ENCODE data around the gene PER1.
A peak's percentile ranks its signal among the peaks of the same experiment; 100 is the strongest.
"Not testable (repeated sequence)": the region's sequence is repeated elsewhere in the genome, so short reads cannot be mapped to it uniquely, and the experiment has no call there.

The PER1 gene

DNA sequence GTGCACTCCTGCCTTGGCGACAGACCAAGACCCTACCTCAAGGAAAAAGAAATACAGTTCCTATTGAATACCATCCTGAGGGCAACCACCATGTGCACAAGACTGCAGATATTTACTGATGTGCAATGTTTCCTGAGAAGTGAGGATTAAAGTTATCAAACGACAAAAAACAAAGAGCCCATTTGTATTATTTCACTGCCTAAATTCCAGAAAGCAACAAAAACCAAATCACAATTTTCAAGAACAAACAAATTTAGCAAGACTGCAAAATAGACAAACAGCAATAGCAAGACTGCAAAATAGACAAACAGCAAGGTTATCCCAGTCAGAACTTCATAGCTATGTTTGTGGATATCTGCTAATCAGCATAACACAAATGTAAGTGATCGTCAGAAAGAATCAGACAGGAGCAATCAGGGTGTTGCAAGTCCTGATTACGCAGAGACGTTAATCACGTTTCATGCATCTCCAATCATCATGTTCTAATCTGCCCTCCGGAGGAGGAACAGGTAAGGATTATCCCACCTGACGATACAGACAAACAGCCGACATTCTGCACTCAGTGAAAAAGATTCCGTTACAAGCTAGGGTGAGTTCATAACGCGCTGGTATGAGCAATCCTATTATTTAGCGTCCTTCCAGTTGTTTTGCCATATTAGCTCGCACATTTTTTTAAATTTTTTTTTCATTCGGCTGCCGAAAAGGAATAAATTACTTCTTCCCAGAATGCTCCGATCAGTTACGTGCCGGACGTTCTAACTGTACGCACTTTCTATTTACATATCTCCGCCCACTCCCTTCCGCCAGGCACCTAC is 21.1 kb upstream of the PER1 start:
- no peak for DNase-seq (ENCODE audit: extremely low spot score, insufficient read length, low read depth)
- peak; percentile 82 for FAIRE-seq

DNA sequence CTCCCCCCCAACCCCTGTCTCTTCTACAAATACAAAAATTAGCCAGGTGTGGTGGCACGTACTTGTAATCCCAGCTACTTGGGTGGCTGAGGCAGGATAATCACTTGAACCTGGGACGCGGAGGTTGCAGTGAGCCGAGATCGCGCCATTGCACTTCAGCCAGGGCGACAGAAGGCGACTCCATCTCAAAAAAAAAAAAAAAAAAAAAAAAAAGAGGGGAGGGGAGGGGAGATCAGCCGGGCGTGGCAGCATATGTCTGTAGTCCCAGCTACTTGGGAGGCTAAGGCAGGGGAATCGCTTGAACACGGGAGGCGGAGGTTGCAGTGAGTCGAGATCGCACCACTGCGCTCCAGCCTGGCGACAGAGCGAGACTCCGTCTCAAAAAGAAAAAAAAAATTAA is 18.0 kb upstream of the PER1 start:
- not testable (repeated sequence) for DNase-seq (ENCODE audit: extremely low spot score, insufficient read length, low read depth); FAIRE-seq

- DNase-seq (ENCODE audit: extremely low spot score, insufficient read length, low read depth) = no peak
- no peak for FAIRE-seq
Measured at GRCh38 chr17:8167526-8167925, 15.3 kb upstream of the PER1 start.

GRCh38 chr17:8166731-8167130 is 14.5 kb upstream of the PER1 start:
- FAIRE-seq (no peak), DNase-seq (ENCODE audit: extremely low spot score, insufficient read length, low read depth) (no peak)

- no peak for DNase-seq (ENCODE audit: extremely low spot score, insufficient read length, low read depth)
- no peak for FAIRE-seq
Measured at GRCh38 chr17:8164815-8165131, 12.6 kb upstream of the PER1 start.

DNA sequence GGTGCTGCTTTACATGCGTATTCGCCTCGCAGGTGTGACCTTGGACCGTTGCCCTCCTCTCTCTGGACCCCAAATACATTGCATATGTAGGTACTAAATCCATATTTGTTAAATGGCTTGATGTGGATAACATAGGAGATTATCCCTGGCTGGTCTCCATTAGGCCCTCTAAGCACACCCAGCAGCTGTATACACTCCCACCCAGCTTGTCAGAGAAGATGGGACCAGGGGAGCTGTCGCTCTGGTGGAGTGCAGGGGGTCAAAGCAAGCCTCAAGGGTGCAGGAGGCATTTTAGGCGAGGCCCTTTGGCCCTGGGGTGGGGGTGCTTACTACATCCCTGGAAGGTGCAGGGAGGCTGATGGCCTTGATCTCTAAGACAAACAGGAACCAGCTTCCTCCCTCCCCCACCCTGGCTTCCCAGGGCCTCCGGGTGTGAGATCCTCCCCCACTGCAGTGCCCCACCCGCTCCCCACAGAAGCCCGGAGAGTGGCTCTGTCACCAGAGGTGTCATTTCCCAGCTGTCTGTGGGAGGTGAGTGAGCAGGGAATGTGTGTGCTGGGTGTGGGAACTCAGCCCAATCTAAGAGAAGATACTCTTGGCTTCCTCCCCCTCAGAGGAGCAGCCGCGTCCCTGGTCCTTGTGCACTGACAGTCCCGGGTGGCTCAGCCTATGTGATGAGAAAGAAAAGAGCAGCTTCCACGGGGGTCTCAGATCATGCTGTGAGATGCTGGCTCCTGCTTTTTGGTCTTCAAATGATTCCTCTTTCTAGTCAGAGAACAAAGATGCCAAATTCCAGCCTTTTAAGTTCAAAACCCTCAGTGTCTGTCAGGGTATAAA is 12.0 kb upstream of the PER1 start:
- FAIRE-seq = peak; percentile 72
- no peak for DNase-seq (ENCODE audit: extremely low spot score, insufficient read length, low read depth)

GRCh38 chr17:8162997-8163977 is 11.1 kb upstream of the PER1 start:
- DNase-seq (ENCODE audit: extremely low spot score, insufficient read length, low read depth) = no peak
- FAIRE-seq = no peak

DNA sequence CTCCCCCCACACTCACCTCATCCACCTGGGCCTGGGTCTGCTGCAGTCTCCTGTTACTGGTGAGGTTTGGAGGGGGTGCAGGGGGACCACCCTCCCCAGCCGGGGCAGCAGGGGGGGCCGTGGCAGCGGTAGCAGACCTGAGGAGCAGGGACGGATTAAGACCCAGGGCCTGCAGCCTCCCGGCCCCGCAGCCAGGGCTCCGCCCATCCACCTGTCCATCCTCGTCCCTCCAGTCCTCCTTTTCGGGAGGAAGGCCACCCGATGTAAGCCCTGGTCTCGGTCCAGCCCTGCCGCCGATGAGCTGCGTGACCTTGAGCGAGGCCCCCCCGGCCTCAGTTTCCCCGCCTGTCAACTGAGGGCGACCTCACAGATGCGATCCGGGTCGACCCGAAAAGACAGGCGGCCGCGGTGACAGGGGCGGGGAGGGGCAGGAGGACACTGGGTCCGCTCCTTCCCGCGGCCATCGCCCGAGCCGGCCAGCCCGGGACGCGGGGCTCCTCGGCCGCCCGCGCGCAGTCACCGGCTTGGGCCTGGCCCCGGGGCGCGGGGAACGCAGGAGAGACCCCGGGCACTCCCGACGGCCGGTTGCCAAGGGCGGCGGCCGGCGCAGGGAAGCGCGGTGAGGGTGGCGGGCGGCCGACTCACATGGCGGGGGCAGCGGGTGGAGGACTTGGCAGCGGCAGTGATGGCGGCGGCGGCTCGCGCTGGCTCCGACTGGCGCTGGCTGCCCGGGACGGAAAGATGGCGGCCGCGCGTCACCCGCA is 10.2 kb upstream of the PER1 start, which contains the start of gene VAMP2:
Gene VAMP2, minus strand, starts transcription at position 716 of the 764 bp plus-strand sequence. Its CDS starts 69 bp downstream, at position 647.
- FAIRE-seq (no peak), DNase-seq (ENCODE audit: extremely low spot score, insufficient read length, low read depth) (no peak)

- FAIRE-seq = no peak
- no peak for DNase-seq (ENCODE audit: extremely low spot score, insufficient read length, low read depth)
Measured at GRCh38 chr17:8161289-8162232, 9.4 kb upstream of the PER1 start.

GRCh38 chr17:8160741-8161221 is 8.6 kb upstream of the PER1 start:
- no peak for FAIRE-seq
- no peak for DNase-seq (ENCODE audit: extremely low spot score, insufficient read length, low read depth)

- FAIRE-seq = no peak
- no peak for DNase-seq (ENCODE audit: extremely low spot score, insufficient read length, low read depth)
Measured at GRCh38 chr17:8160224-8160577, 8.0 kb upstream of the PER1 start.

DNA sequence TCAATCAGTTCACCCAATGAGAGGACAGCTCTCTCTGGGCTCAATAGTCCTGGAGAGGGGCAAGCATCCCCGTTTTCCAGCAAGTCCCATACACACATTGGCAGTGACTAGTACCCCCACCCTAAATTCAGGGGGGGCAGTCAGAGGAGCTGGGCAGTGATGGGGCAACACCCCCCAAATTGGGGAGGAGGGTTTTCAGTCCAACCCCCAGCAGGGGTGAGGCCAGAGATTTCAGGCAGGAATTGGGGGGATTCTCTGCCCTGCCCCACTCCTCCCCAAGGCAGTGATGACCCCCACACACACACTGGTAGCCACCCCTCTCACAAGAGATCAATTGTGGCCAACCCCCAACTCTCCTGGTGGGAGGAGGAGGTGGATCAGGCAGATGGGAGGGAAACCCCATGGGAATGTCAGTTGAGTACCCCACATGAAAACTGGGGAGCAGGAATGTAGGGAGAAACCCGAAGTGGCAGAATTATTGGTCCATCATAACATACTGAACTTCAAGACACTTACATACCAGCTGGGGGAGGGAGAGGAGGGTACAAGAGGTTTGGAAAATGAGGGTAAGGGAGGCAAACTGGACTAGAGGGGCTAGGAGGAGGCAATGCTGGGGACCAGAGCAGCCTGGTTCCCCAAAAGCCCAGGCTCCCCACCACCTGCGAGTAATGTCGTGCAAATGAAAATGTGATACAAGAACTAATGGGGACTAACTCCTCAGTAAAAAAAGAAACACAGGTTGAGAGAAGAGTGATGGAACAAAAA is 7.4 kb upstream of the PER1 start:
- FAIRE-seq (no peak), DNase-seq (ENCODE audit: extremely low spot score, insufficient read length, low read depth) (no peak)

- FAIRE-seq = no peak
Measured at GRCh38 chr17:8159032-8159400, 6.8 kb upstream of the PER1 start.

GRCh38 chr17:8158267-8159031 is 6.2 kb upstream of the PER1 start:
- FAIRE-seq = peak; percentile 91
- DNase-seq (ENCODE audit: extremely low spot score, insufficient read length, low read depth) = no peak

More at GRCh38 chr17:8159032-8159400, 6.8 kb upstream of the PER1 start:
- DNase-seq (ENCODE audit: extremely low spot score, insufficient read length, low read depth) = no peak

GRCh38 chr17:8156246-8156992 is 4.2 kb upstream of the PER1 start:
- FAIRE-seq = peak; percentile 100
- peak; percentile 93 for DNase-seq (ENCODE audit: extremely low spot score, insufficient read length, low read depth)

DNA sequence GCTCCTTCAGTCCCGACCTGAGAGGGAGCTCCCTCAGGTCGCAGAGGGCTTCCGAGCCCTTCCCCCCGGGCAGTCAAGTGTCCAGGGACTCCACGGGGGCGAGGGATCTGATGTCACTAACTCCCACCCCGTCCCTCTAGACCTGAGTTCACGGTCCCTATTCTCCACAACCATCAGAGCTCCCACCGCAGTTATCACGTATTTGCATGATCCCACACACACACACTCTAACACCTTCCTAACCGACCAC is 3.7 kb upstream of the PER1 start:
- DNase-seq (ENCODE audit: extremely low spot score, insufficient read length, low read depth) (no peak), FAIRE-seq (no peak)

All from GM18507 (cell line).